Endothelial cell of umbilical vein (primary cell): ENCODE data around the gene MARK2. TPM values are rescaled to one million over a fixed set of nuclear protein-coding genes. Genes with fewer than 3 reads are reported as not detected.

Experiments used
- BruUV-seq: library from RNA; stranded (reverse); fragments of 400-500 nt; replicated peaks from 2 replicates; lab custom pipeline; 2021; lab: Mats Ljungman, UMichigan
- CTCF ChIA-PET: fragments of 300-600, 350-600 bp; sonication (Branson Sonifier 250); formaldehyde crosslinking; loops from one replicate; lab custom pipeline; 2021; ENCODE audit warnings: antibody characterized with exemption, inconsistent platforms; lab: Charles Lee
- POLR2A ChIA-PET: fragments of 300-600, 350-600 bp; sonication (Branson Sonifier 250); formaldehyde crosslinking; loops from one replicate; lab custom pipeline; 2021; ENCODE audit warnings: antibody characterized with exemption, inconsistent platforms; lab: Charles Lee
- DNase-seq: peaks from one replicate; pipeline ENCODE4 v3.0.0-alpha.2; 2011; ENCODE audit warnings: low read depth, low spot score
- FAIRE-seq: peaks from 2 replicates; lab custom pipeline; 2011; peaks lifted over from hg19 to GRCh38; lab: Jason Lieb, UNC
- H2AFZ ChIP-seq: 2 replicates; pipeline ENCODE4 v1.6.0; 2012; ENCODE audit warnings: low read depth, low read length, control low read depth, inconsistent platforms
- H3K27ac ChIP-seq: 2 replicates; pipeline ENCODE4 v1.5.1; 2011; ENCODE audit warnings: low read depth, mild to moderate bottlenecking, control low read depth, low read length, moderate library complexity; ENCODE audit not compliant: insufficient read depth
- H3K27me3 ChIP-seq, 2 experiments: 2 replicates each; pipeline versions ENCODE4 v1.6.0 to v1.6.1; 2011; ENCODE audit warnings: low read length in 2 of 2, mixed read lengths in 1 of 2; ENCODE audit not compliant: control insufficient read depth in 2 of 2, insufficient read depth in 2 of 2
- H3K36me3 ChIP-seq, 2 experiments: 2 replicates in 1 of 2; 3 replicates in 1 of 2; pipeline ENCODE4 v1.5.1; 2011; ENCODE audit warnings: low read length in 2 of 2, mild to moderate bottlenecking in 1 of 2, moderate library complexity in 1 of 2; ENCODE audit not compliant: control insufficient read depth in 2 of 2, insufficient read depth in 2 of 2; ENCODE audit errors: extremely low read depth in 1 of 2
- H3K4me1 ChIP-seq: 3 replicates; pipeline ENCODE4 v1.5.1; 2011; ENCODE audit warnings: mild to moderate bottlenecking, low read length; ENCODE audit not compliant: control insufficient read depth, insufficient read depth; ENCODE audit errors: extremely low read depth
- H3K4me2 ChIP-seq: 2 replicates; pipeline ENCODE4 v1.6.1; 2011; ENCODE audit warnings: low read length, control low read depth, mixed read lengths; ENCODE audit not compliant: insufficient read depth
- H3K4me3 ChIP-seq, 3 experiments: fragments of 200-600 bp in 1 of 3; sonication (generic), shearing (Covaris generic) in 1 of 3; replicated peaks in 1 of 3; 2 replicates each; pipeline ENCODE4 v1.5.1; 2011 to 2016; ENCODE audit warnings: control low read depth in 3 of 3, low read length in 3 of 3, mild to moderate bottlenecking in 2 of 3, inconsistent platforms in 1 of 3, low read depth in 1 of 3, moderate library complexity in 1 of 3; ENCODE audit not compliant: insufficient read depth in 1 of 3
- H3K79me2 ChIP-seq: 2 replicates; pipeline ENCODE4 v1.6.0; 2012; ENCODE audit warnings: low read length, inconsistent platforms; ENCODE audit not compliant: control insufficient read depth, insufficient read depth
- H3K9ac ChIP-seq: replicated peaks from 2 replicates; pipeline ENCODE3; 2011; ENCODE audit warnings: low read length, control low read depth; ENCODE audit not compliant: insufficient read depth; ENCODE audit errors: extremely low read depth
- H3K9me1 ChIP-seq: replicated peaks from 3 replicates; pipeline ENCODE4 v1.6.0; 2011; ENCODE audit warnings: mild to moderate bottlenecking, low read length; ENCODE audit not compliant: control insufficient read depth, insufficient read depth; ENCODE audit errors: extremely low read depth
- H3K9me3 ChIP-seq: replicated peaks from 2 replicates; pipeline ENCODE4 v1.5.1; 2012; ENCODE audit warnings: low read length, inconsistent platforms; ENCODE audit not compliant: control insufficient read depth, insufficient read depth
- H4K20me1 ChIP-seq: replicated peaks from 2 replicates; pipeline ENCODE3; 2011; ENCODE audit warnings: mild to moderate bottlenecking, low read length; ENCODE audit not compliant: control insufficient read depth, insufficient read depth; ENCODE audit errors: extremely low read depth
- CTCF ChIP-seq, 2 donors: IDR thresholded peaks; 1 replicate in 1 of 2; 2 replicates in 1 of 2; pipeline ENCODE4 v1.5.1; 2011; ENCODE audit warnings: low read length in 2 of 2, mild to moderate bottlenecking in 2 of 2, moderate library complexity in 2 of 2, control low read depth in 1 of 2, inconsistent platforms in 1 of 2, low read depth in 1 of 2; ENCODE audit not compliant: insufficient read depth in 1 of 2; ENCODE audit errors: extremely low read depth in 1 of 2
- GATA2 ChIP-seq: IDR thresholded peaks from 2 replicates; pipeline ENCODE4 v1.7.0; 2011; ENCODE audit warnings: low read depth, mild to moderate bottlenecking, moderate library complexity, mixed read lengths, low read length; ENCODE audit not compliant: insufficient read length, insufficient read depth
- MAX ChIP-seq: IDR thresholded peaks from 2 replicates; pipeline ENCODE4 v1.6.1; 2011; ENCODE audit not compliant: insufficient read depth, insufficient read length
- dilution Hi-C: fragments of 300-500 bp; cut with MboI; formaldehyde crosslinking; loops from one replicate; pipeline ENCODE4 v1.15.0; 2019; ENCODE audit warnings: low sequenced_read_pairs; ENCODE audit not compliant: extremely low pct_ligation_motif_present
- intact Hi-C: fragments of 100-400 bp; cut with micrococcal nuclease; formaldehyde crosslinking; loops from one replicate; pipeline ENCODE4 v1.10.0; 2022
- polyA plus RNA-seq, 4 experiments: library from polyadenylated mRNA; depleted of rRNA in 3 of 4; stranded (reverse) in 3 of 4; unstranded in 1 of 4; fragments of >200 nt; gene quantifications; 2 replicates each; pipeline versions ENCODE4 v1.2.1 to v1.2.3, GENCODE V29; 2011 to 2012; ENCODE audit warnings: missing spikeins in 1 of 4
- total RNA-seq: library from RNA; stranded (reverse); gene quantifications from 2 replicates; pipeline ENCODE4 v1.2.3, GENCODE V29; 2021

MARK2 gene
- total and polyA plus RNA-seq, 2 donors (not counting 3 experiments of a cell fraction or from before 2014, with no cell fraction given) = 16.6 to 34.7 TPM

GRCh38 chr11:63909591-63910506, 70.9 kb downstream of the MARK2 start:
- CTCF ChIA-PET = interaction anchor here (0.7 kb wide), 1 partner anchor 80 kb away, joined by 3 read pairs; no protein-coding TSS in a partner anchor
- BruUV-seq = TSS peak; percentile 22
- no peak for FAIRE-seq

More at GRCh38 chr11:63909591-63910506, 70.9 kb downstream of the MARK2 start:
- no peaks in the 10 kb centered on the region for H4K20me1 ChIP-seq
- H3K4me2 ChIP-seq = no peak overlapping the region
- H3K9me1 ChIP-seq = no peaks in the 10 kb centered on the region
- H3K4me3 ChIP-seq = no peak overlapping the region
- no peak for DNase-seq
- POLR2A ChIA-PET = no interaction called here
- TF ChIP-seq GATA2 (no peak), CTCF (IDR thresholded peaks at IDR 0.05; ENCODE audit: extremely low read depth in 1 of 2, insufficient read depth in 1 of 2, low read depth in 1 of 2, low read length in 2 of 2) (no peak), MAX (no peak)
- H3K36me3 ChIP-seq = peaks cover 0 to 20% of the 10 kb centered on the region in 2 experiments
- dilution Hi-C loops = no loop called here
- no peaks in the 10 kb centered on the region for H3K9me3 ChIP-seq
- no peak overlapping the region for H3K9ac ChIP-seq
- no peaks in the 10 kb centered on the region for H3K4me1 ChIP-seq
- H3K27me3 ChIP-seq = no peaks in the 10 kb centered on the region
- intact Hi-C loops = no loop called here
- no peaks in the 10 kb centered on the region for H3K79me2 ChIP-seq
- H2AFZ ChIP-seq = no peak overlapping the region
- no peak overlapping the region for H3K27ac ChIP-seq
